Nephron progenitor cell (in vitro differentiated cells): ENCODE data around the gene POLR2B.
"Not testable (repeated sequence)": the region's sequence is repeated elsewhere in the genome, so short reads cannot be mapped to it uniquely, and the experiment has no call there.

Experiments
- DNase-seq: peaks from one replicate; pipeline ENCODE4 v3.0.0; 2021
- H3K27ac Mint-ChIP-seq: 2 replicates; pipeline ENCODE4 v1.8.0; 2021; ENCODE audit warnings: mild to moderate bottlenecking, moderate library complexity, mixed read lengths
- H3K27me3 Mint-ChIP-seq: 2 replicates; pipeline ENCODE4 v1.8.0; 2021; ENCODE audit warnings: mild to moderate bottlenecking, low read depth, mixed read lengths; ENCODE audit not compliant: poor library complexity
- H3K36me3 Mint-ChIP-seq: 2 replicates; pipeline ENCODE4 v1.8.0; 2021; ENCODE audit warnings: low read depth, mixed read lengths
- H3K4me1 Mint-ChIP-seq: 2 replicates; pipeline ENCODE4 v1.8.0; 2021; ENCODE audit warnings: mixed read lengths
- H3K4me3 Mint-ChIP-seq: 2 replicates; pipeline ENCODE4 v1.8.0; 2021; ENCODE audit warnings: mild to moderate bottlenecking, moderate library complexity, mixed read lengths
- H3K9me3 Mint-ChIP-seq: 2 replicates; pipeline ENCODE4 v1.8.0; 2021; ENCODE audit warnings: mild to moderate bottlenecking, moderate library complexity, mixed read lengths
- CTCF ChIP-seq: fragments of 200-600 bp; sonication (generic); IDR thresholded peaks from 2 replicates; pipeline ENCODE4 v1.5.0; 2021; ENCODE audit warnings: antibody characterized with exemption

The POLR2B gene

GRCh38 chr4:57059890-57060716 lies 81.4 kb downstream of the POLR2B start:
- no peak for TF ChIP-seq CTCF
- no peak overlapping the region for H3K4me3 Mint-ChIP-seq
- no peaks in the 10 kb centered on the region for H3K9me3 Mint-ChIP-seq
- no peak overlapping the region for H3K27ac Mint-ChIP-seq
- H3K27me3 Mint-ChIP-seq, result peaks cover 9% of the 10 kb centered on the region
- DNase-seq, result no peak
- H3K4me1 Mint-ChIP-seq, result peaks cover 6% of the 10 kb centered on the region
- H3K36me3 Mint-ChIP-seq, result no peaks in the 10 kb centered on the region

GRCh38 chr4:57060717-57061067 lies 82.0 kb downstream of the POLR2B start:
- not testable (repeated sequence) for H3K27me3 Mint-ChIP-seq, H3K36me3 Mint-ChIP-seq, DNase-seq, H3K4me1 Mint-ChIP-seq, H3K4me3 Mint-ChIP-seq, H3K27ac Mint-ChIP-seq, H3K9me3 Mint-ChIP-seq

DNA sequence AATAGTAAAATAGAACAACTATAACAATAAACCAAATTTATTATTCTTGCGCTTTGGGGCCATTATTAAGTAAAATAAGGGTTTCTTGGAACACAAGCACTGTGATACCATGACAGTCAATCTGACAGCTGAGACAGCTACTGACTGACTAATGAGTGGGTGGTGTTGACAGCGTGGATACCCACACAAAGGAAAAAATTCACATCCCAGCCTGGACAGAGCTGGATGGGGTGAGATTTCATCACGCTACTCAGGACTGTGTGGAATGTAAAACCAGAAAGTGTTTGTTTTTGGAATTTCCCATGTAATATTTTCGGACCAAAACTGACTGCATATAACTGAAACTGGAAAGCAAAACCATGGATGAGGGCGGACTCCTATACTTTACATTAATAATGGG lies 82.7 kb downstream of the POLR2B start:
- TF ChIP-seq CTCF, result no peak
- Mint-ChIP-seq H3K9me3 (no peaks in the 10 kb centered on the region), H3K27ac (no peak overlapping the region), H3K4me1 (no peaks in the 10 kb centered on the region), H3K36me3 (no peaks in the 10 kb centered on the region), H3K4me3 (no peak overlapping the region), H3K27me3 (peaks cover 9% of the 10 kb centered on the region)
- no peak for DNase-seq

DNA sequence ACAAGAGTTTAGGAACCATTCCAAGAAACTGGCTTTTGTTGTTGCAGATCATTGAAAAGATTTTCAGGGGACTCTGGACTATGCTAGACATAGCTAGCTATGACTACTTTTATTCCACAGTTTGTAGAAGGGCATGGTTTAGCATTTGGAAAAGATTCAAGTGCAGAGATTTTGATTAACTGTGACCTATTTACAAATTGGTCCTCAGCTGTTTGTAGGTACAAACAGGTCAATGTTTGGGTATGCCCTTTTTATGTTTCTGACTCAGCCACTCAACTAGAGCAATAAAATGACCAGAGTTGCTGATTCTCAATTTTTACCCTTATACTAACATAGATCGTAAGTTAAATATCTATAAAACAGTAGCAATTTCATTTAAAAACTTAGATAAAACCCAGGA lies 84.8 kb downstream of the POLR2B start:
- Mint-ChIP-seq H3K36me3 (no peaks in the 10 kb centered on the region), H3K4me1 (peaks cover 6% of the 10 kb centered on the region), H3K27me3 (peaks cover 6% of the 10 kb centered on the region), H3K9me3 (no peaks in the 10 kb centered on the region), H3K27ac (no peak overlapping the region), H3K4me3 (no peak overlapping the region)
- no peak for TF ChIP-seq CTCF
- DNase-seq, result no peak

DNA sequence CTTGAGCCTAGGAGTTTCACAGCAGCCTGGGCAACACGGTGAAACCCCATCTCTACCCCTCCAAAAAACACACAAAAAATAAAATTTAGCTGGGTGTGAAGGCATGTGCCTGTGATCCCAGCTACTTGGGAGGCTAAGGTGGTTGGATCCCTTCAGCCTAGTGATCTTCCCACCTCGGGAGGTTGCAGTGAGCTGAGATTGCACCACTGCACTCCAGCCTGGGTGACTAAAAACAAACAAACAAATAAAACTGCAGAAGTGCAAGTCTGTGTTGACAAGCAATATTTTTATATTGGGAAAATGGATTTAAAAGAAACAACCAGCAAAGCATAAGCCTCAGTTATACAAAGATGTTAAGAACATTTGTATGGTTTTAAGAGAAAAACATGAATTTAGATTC lies 85.4 kb downstream of the POLR2B start:
- Mint-ChIP-seq H3K9me3 (no peaks in the 10 kb centered on the region), H3K4me1 (peaks cover 7% of the 10 kb centered on the region), H3K27me3 (peaks cover 6% of the 10 kb centered on the region), H3K27ac (no peak overlapping the region), H3K36me3 (no peaks in the 10 kb centered on the region), H3K4me3 (no peak overlapping the region)
- DNase-seq, result no peak
- TF ChIP-seq CTCF, result no peak

- no peak for DNase-seq
- Mint-ChIP-seq H3K27me3 (no peaks in the 10 kb centered on the region), H3K4me3 (no peak overlapping the region), H3K27ac (no peak overlapping the region), H3K36me3 (no peaks in the 10 kb centered on the region), H3K4me1 (peaks cover 7% of the 10 kb centered on the region), H3K9me3 (no peaks in the 10 kb centered on the region)
- TF ChIP-seq CTCF, result no peak
Observed at GRCh38 chr4:57064811-57065711, 86.4 kb downstream of the POLR2B start.
